GM12801 (cell line): ENCODE results near the gene ZNF471.

Source experiments
- CTCF ChIP-seq: IDR thresholded peaks from one replicate; pipeline ENCODE4 v1.5.1; 2011; ENCODE audit warnings: control low read depth; ENCODE audit not compliant: insufficient read length; ENCODE audit errors: extremely low read depth

The ZNF471 gene

GRCh38 chr19:56554272-56554869, 46.7 kb downstream of the ZNF471 start:
- TF ChIP-seq CTCF, result no peak

DNA sequence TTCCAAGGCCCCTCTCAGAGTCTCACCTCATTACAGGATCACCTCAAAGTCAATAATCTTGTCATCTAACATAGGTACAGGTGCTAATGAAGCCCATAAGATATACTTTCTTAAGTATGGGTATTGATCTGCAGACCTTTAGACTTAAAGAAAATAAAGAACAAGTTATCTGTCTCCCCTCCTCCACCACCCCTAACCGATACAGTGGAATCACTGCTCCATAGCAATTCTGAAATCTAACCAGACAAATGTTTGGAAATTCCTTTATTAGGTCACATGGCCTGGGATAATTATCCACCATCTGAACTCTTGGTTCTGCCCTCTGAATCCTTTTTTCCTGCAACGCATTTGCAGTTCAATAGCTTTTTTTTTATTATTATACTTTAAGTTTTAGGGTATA, 55.1 kb downstream of the ZNF471 start:
- TF ChIP-seq CTCF, result no peak

DNA sequence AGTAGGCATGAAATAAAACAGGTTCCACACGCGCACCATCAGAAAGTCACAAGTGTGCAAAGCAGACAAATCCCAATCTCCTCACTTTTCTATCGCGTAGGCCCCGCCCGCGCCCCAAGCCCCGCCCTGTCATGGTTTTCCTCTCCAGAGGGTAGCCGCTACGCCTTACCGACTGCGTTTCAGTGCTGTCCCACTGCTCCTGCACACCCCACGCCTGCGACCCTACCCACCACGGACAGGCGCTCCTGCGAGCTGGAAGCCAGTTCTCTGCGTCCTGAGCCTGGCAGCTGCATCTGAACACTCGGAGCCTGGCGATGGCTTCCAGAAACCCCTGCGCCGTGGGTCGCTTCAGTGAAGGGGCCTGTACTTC, 59.2 kb downstream of the ZNF471 start:
- TF ChIP-seq CTCF, result no peak

DNA sequence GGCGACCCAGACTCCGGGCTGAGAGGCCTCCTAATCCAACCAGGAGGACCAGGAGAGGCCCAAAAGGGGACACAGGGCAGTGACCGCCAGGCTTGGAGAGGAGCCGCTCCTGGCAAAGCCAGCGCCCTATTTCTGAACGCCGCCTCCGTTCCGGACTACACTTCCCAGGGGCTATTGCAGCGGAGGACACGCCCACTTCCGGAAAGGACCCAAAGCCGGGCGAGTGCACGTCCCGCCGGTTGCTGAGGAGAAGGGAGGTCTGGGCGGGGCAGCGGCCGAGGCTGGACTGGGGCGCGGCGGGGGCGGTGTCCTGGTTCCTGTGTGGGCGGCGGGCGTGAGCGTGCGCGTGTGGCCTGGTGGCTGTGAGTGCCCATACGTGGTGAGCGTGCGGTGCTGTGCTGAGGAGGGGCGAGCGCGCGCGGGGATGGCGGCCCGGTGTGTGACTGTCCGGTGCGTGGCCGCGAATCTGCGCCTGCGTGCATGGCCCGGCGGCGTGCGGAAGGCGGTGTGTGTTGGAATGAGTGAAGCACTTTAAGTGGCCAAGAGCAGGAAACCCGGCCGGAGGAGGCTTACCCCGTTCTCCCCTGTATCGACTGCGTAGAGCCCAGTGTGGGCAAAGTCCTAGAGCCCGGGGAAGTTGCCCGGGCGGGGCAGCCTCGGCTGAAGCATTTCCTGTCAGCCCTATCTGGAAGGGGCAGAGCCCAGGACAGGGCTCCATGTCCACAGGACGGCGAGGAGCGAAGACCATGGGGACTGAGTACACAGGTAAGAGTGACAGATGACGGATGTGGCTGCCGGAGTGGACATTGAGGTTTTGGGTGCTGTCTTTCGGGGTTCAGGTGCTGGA, 59.8 kb downstream of the ZNF471 start, which contains the start of gene ZNF470:
ZNF470 (plus strand) TSS at position 195 of the 847 bp plus-strand sequence. CDS start 2,844 bp downstream, outside the sequence.
- no peak for TF ChIP-seq CTCF

DNA sequence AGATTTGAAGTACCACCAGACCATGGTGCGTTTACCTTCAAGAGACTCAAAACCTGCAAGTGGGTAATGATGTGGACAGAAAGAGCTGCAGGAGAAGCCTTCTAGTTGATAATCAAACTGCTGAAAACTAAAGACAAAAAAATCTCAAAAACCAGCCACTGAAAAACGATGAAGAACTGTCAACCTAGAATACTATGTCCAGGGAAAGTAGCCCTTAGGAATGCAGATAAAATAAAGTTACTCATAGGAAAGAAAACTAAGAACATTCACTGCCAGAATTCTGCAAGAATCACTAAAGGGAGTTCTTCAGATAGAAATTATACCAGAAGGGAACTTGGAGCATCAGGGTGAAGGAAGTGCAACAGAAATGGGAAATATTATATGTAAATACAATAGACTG, 64.9 kb downstream of the ZNF471 start:
- no peak for TF ChIP-seq CTCF

GRCh38 chr19:56573914-56574313, 66.3 kb downstream of the ZNF471 start:
- no peak for TF ChIP-seq CTCF

- no peak for TF ChIP-seq CTCF
These were observed 70.3 kb downstream of the ZNF471 start for GRCh38 chr19:56577719-56578602.
